Esophagus squamous epithelium (tissue), 5 donors: ENCODE data around the gene CAMK2G. TPM values are rescaled to one million over a fixed set of nuclear protein-coding genes. Genes with fewer than 3 reads are reported as not detected.
"Not testable (repeated sequence)": the region's sequence is repeated elsewhere in the genome, so short reads cannot be mapped to it uniquely, and the experiment has no call there.

Source experiments
- DNase-seq: peaks from one replicate; lab custom pipeline; 2025; lab: John Stamatoyannopoulos, UW
- H3K27ac ChIP-seq, 4 donors: fragments of 200-600 bp; sonication (generic); one replicate each; pipeline ENCODE4 v1.5.1; 2016 to 2019; ENCODE audit warnings: mild to moderate bottlenecking in 1 of 4
- H3K27me3 ChIP-seq, 4 donors: fragments of 200-600 bp; sonication (generic); 1 replicate in 3 of 4; 2 replicates in 1 of 4; pipeline versions ENCODE4 v1.5.1 to v1.6.0; 2017 to 2021; ENCODE audit warnings: antibody characterized with exemption in 1 of 4
- H3K36me3 ChIP-seq, 3 donors: fragments of 200-600 bp; sonication (generic); one replicate each; pipeline ENCODE4 v1.5.1; 2016 to 2019
- H3K4me1 ChIP-seq, 3 donors: fragments of 200-600 bp; sonication (generic); one replicate each; pipeline ENCODE4 v1.5.1; 2017 to 2019
- H3K4me3 ChIP-seq, 4 donors: fragments of 200-600 bp; sonication (generic); 1 replicate in 3 of 4; 2 replicates in 1 of 4; pipeline ENCODE4 v1.5.1; 2016 to 2019; ENCODE audit warnings: mild to moderate bottlenecking in 2 of 4, moderate library complexity in 1 of 4
- H3K9me3 ChIP-seq, 3 donors: fragments of 200-600 bp; sonication (generic); one replicate each; pipeline ENCODE4 v1.5.1; 2016 to 2019
- CTCF ChIP-seq, 6 experiments: fragments of 450-650 bp in 4 of 6; fragments of 200-600 bp in 2 of 6; sonication (generic) in 2 of 6; IDR thresholded peaks; one replicate each; pipeline ENCODE4 v1.5.1; 2016 to 2019; ENCODE audit warnings: antibody characterized with exemption in 6 of 6, mild to moderate bottlenecking in 4 of 6, moderate library complexity in 4 of 6
- POLR2A ChIP-seq, 4 donors: fragments of 450-650 bp; IDR thresholded peaks; one replicate each; pipeline ENCODE4 v1.6.1; 2017; ENCODE audit warnings: antibody characterized with exemption in 4 of 4, mild to moderate bottlenecking in 4 of 4, moderate library complexity in 3 of 4
- WGBS, 2 donors: methylation state at CpG; one replicate each; pipeline ENCODE4 v1.1.5; 2018; 5-methylcytosine and 5-hydroxymethylcytosine counted together
- intact Hi-C: fragments of 100-400 bp; cut with DNase I; formaldehyde crosslinking; loops from one replicate; pipeline ENCODE4 v1.15.0; 2022
- total RNA-seq, 4 donors: library from RNA; depleted of rRNA; stranded (reverse); fragments of >200 nt; gene quantifications; one replicate each; pipeline ENCODE4 v1.1.0, GENCODE V29; 2016
- donor health status: DM: yes; HTN: yes; CAD: no.

Gene CAMK2G
- total RNA-seq, result 10 to 100 TPM; 15.5 to 37.0 (median 28.6) TPM

DNA sequence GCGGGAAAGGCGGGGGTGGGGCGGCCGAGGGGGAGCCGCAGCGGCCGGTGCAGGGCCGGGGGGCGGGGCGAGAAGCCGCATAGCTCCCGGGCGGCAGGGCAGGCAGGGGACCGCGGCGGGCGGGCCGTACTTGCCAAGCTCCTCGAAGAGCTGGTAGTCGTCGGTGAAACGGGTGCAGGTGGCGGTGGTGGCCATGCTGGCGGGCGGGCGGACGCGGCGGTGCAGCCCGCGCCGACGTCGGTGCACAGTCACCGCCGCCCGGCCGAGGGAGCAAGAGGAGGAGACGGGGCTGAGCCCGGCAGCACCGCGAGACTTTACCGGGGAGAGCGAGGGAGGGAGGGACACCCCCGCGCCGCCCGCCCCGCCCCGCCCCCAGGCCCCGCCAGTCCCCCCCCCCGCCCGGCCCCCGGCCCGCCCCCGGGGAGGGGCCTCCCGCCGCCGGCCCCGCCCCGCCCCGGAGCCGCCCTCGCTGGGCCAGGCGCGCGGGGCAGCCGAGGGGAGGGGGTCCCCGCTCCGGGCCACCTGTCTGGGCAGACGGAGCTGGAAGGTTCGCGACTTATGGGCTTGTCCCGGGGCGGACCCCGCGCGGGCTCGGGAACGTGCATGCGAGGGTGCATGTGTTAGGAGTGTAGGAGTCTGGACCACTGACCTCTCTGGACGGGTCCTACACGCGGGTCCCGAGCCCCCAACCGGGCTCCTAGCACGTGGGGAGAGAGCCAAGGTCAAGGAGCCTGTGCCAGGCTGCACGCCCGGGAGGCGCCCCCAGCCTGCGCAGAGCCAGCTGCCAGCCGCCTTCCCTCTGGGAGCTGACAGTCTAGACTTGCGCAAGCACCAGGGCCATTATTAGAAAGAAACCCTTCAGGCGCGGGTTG is at the start of gene CAMK2G:
TSS of gene CAMK2G (minus strand) at position 289 of the 872 bp plus-strand sequence. CDS start at position 195, 94 bp downstream.
- H3K9me3 ChIP-seq, result no peaks in the 10 kb centered on the region
- peak within 1 kb of the TSS; percentile 74 to 98 (median 88) for H3K4me3 ChIP-seq
- WGBS, 2 donors, result 0% methylated on average over 2 of the region's 95 CpGs
- peak within 1 kb of the TSS; percentile 85 to 89 (median 88) for H3K27ac ChIP-seq
- TF ChIP-seq POLR2A (IDR thresholded peaks at IDR 0.05), result peak in 1 of 4 donors; percentile 68
- peak in 1 of 6 experiments; percentile 4 for TF ChIP-seq CTCF (IDR thresholded peaks at IDR 0.05)
- intact Hi-C loops, result no loop called here
- DNase-seq, result peak; percentile 20
- H3K4me1 ChIP-seq, result peaks cover 36 to 74% (median 41%) of the 10 kb centered on the region in 3 donors
- H3K27me3 ChIP-seq, result no peaks in the 10 kb centered on the region
- peaks cover 0 to 33% (median 0%) of the 10 kb centered on the region in 3 donors for H3K36me3 ChIP-seq

GRCh38 chr10:73922864-73923133 is 48.4 kb upstream of the CAMK2G start:
- no peak overlapping the region for H3K27ac ChIP-seq
- H3K27me3 ChIP-seq, result no peaks in the 10 kb centered on the region
- no peaks in the 10 kb centered on the region for H3K36me3 ChIP-seq
- 89 to 91% methylated on average over 1 to 2 of the region's 2 CpGs for WGBS, 2 donors
- intact Hi-C loops, result no loop called here
- no peaks in the 10 kb centered on the region for H3K9me3 ChIP-seq
- H3K4me3 ChIP-seq, result no peak overlapping the region
- DNase-seq, result no peak
- H3K4me1 ChIP-seq, result peaks cover 5 to 47% (median 15%) of the 10 kb centered on the region in 3 donors
- TF ChIP-seq CTCF (IDR thresholded peaks at IDR 0.05), result no peak
- TF ChIP-seq POLR2A (IDR thresholded peaks at IDR 0.05), result no peak

DNA sequence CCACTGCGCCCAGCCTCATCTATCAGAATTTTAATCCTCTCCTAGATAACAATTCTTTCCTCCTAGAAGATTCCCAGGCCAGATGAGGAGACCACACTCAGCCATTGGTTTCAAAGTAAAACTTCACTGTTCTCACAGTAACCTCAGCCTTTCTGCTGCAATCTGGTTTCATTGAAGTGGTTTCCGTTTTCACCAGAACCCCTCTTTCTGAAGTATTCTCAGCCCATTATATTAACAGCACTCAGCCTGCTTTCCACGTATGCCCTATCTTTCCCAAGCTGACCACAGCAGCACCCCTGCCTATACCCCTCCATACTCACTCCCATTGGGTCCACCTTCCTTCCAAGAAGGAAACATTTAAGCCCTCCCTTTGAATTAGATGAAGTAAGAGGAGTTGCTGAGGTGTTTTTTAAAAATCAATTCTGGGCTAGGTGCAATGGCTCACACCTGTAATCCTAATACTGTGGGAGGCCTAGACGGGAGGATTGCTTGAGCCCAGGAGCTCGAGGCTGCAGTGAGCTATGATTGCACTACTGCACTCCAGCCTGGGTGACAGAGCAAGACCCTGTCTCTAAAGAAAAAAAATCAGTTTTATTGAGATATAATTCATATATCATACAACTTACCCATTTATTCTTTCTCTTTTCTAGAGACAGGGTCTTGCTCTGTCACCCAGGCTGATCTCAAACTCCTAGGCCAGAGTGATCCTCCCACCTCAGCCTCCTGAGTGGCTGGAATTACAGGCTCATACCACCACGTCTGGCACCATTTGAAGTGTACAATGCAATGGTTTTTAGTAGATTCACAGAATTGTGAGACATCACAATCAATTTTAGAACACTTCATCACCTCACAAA is 47.9 kb upstream of the CAMK2G start:
- H3K4me3 ChIP-seq, result no peak overlapping the region
- H3K27ac ChIP-seq, result no peak overlapping the region
- no peak for TF ChIP-seq POLR2A (IDR thresholded peaks at IDR 0.05)
- no peak for TF ChIP-seq CTCF (IDR thresholded peaks at IDR 0.05)
- H3K36me3 ChIP-seq, result no peaks in the 10 kb centered on the region
- WGBS, 2 donors, result 78 to 89% methylated on average over 6 of the region's 6 CpGs
- intact Hi-C loops, result no loop called here
- no peaks in the 10 kb centered on the region for H3K9me3 ChIP-seq
- no peaks in the 10 kb centered on the region for H3K27me3 ChIP-seq
- peaks cover 5 to 50% (median 15%) of the 10 kb centered on the region in 3 donors for H3K4me1 ChIP-seq
- DNase-seq, result no peak

DNA sequence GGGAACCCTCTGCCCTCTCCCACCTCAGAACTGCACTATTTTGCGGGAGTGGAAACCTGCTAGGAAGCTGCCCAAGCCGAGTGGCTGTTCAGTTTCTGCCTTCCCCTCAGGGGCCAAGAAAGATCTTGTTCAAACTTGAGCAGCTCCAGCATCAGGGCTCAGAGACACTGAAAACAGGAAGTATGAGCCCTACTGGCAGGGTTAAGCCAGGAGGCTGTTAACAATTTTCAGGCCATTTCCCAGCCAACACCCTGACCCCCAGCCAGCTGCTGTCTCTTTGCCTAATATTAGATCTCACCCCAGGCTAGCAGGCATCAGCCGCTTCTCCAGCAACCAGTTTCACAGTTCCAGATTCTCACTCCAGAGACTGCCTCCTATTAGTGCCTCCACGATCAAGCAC is 45.7 kb upstream of the CAMK2G start:
- no peaks in the 10 kb centered on the region for H3K9me3 ChIP-seq
- H3K27me3 ChIP-seq, result no peaks in the 10 kb centered on the region
- peak overlapping the region; percentile 80 to 90 (median 86) for H3K27ac ChIP-seq
- H3K4me3 ChIP-seq, result no peak overlapping the region
- 8 to 32% methylated on average over 4 of the region's 4 CpGs for WGBS, 2 donors
- H3K4me1 ChIP-seq, result peaks cover 5 to 62% (median 22%) of the 10 kb centered on the region in 3 donors
- intact Hi-C loops, result no loop called here
- DNase-seq, result no peak
- H3K36me3 ChIP-seq, result peaks cover 0 to 17% (median 0%) of the 10 kb centered on the region in 3 donors
- TF ChIP-seq CTCF (IDR thresholded peaks at IDR 0.05) (peak in 1 of 6 experiments; percentile 44), POLR2A (IDR thresholded peaks at IDR 0.05) (peak in 1 of 4 donors; percentile 22)

GRCh38 chr10:73919481-73919880 is 45.1 kb upstream of the CAMK2G start:
- H3K9me3 ChIP-seq, DNase-seq, H3K4me3 ChIP-seq, intact Hi-C loops, H3K27me3 ChIP-seq: not testable (repeated sequence)
- 55 to 75% methylated on average over 8 of the region's 8 CpGs for WGBS, 2 donors
- Histone ChIP-seq H3K4me1 (peaks cover 5 to 68% (median 22%) of the 10 kb centered on the region in 3 donors), H3K36me3 (peaks cover 0 to 22% (median 0%) of the 10 kb centered on the region in 3 donors), H3K27ac (peak overlapping the region; percentile 80 to 90 (median 86))
